HG03457 (cell line): ENCODE data around the gene INAVA.
"Not testable (repeated sequence)": the region's sequence is repeated elsewhere in the genome, so short reads cannot be mapped to it uniquely, and the experiment has no call there.

Experiments used
- ATAC-seq: cut with Tn5 transposase; IDR thresholded peaks from one replicate; pipeline ENCODE4 v1.9.1; 2021; ENCODE audit warnings: moderate number of reproducible peaks; ENCODE audit not compliant: unreplicated experiment

Gene INAVA

GRCh38 chr1:200917291-200917817, 22.7 kb downstream of the INAVA start:
- no peak for ATAC-seq

GRCh38 chr1:200918006-200918405, 23.3 kb downstream of the INAVA start:
- no peak for ATAC-seq

GRCh38 chr1:200919386-200919785, 24.7 kb downstream of the INAVA start:
- no peak for ATAC-seq

- ATAC-seq: no peak
These were observed 26.9 kb downstream of the INAVA start for GRCh38 chr1:200921571-200922110.

- no peak for ATAC-seq
These were observed 27.7 kb downstream of the INAVA start for GRCh38 chr1:200922406-200922805.

GRCh38 chr1:200923601-200924000, 28.9 kb downstream of the INAVA start:
- no peak for ATAC-seq

- no peak for ATAC-seq
These were observed 31.1 kb downstream of the INAVA start for GRCh38 chr1:200925831-200926230.

GRCh38 chr1:200929530-200930278, 35.0 kb downstream of the INAVA start:
- no peak for ATAC-seq

- not testable (repeated sequence) for ATAC-seq
These were observed 35.6 kb downstream of the INAVA start for GRCh38 chr1:200930285-200930684.

GRCh38 chr1:200931776-200932175, 37.1 kb downstream of the INAVA start:
- no peak for ATAC-seq

- ATAC-seq: no peak
These were observed 40.1 kb downstream of the INAVA start for GRCh38 chr1:200934676-200935245.

- not testable (repeated sequence) for ATAC-seq
These were observed 40.7 kb downstream of the INAVA start for GRCh38 chr1:200935286-200935962.

- ATAC-seq: no peak
These were observed 44.3 kb downstream of the INAVA start for GRCh38 chr1:200938955-200939354.

GRCh38 chr1:200945111-200945510, 50.4 kb downstream of the INAVA start:
- no peak for ATAC-seq

GRCh38 chr1:200947059-200947566, 52.4 kb downstream of the INAVA start:
- no peak for ATAC-seq

- no peak for ATAC-seq
These were observed 54.9 kb downstream of the INAVA start for GRCh38 chr1:200949626-200950025.

GRCh38 chr1:200951016-200951415, 56.3 kb downstream of the INAVA start:
- no peak for ATAC-seq

GRCh38 chr1:200954434-200954833, 59.7 kb downstream of the INAVA start:
- ATAC-seq: no peak

GRCh38 chr1:200958597-200958996, 63.9 kb downstream of the INAVA start:
- no peak for ATAC-seq

- no peak for ATAC-seq
These were observed 64.8 kb downstream of the INAVA start for GRCh38 chr1:200959411-200959921.
